ENCODE data around the gene CAMTA1.

GRCh38 chr1:7093297-7093696 lies 308.0 kb downstream of the CAMTA1 start:
- TF ChIP-seq CTCF (IDR thresholded peaks at IDR 0.05) (no peak), POLR2AphosphoS5 (IDR thresholded peaks at IDR 0.05; ENCODE audit: low read depth, low read length) (no peak), SMC3 (IDR thresholded peaks at IDR 0.05; ENCODE audit: low read depth, low read length) (no peak)
